Measurements from ENCODE around the gene GIPC1. TPM values are rescaled to one million over a fixed set of nuclear protein-coding genes. Genes with fewer than 3 reads are reported as not detected.

GIPC1 gene
- total and polyA plus RNA-seq, 2 donors (not counting 1 experiment from before 2014, with no cell fraction given) = 57.3 to 129 TPM

DNA sequence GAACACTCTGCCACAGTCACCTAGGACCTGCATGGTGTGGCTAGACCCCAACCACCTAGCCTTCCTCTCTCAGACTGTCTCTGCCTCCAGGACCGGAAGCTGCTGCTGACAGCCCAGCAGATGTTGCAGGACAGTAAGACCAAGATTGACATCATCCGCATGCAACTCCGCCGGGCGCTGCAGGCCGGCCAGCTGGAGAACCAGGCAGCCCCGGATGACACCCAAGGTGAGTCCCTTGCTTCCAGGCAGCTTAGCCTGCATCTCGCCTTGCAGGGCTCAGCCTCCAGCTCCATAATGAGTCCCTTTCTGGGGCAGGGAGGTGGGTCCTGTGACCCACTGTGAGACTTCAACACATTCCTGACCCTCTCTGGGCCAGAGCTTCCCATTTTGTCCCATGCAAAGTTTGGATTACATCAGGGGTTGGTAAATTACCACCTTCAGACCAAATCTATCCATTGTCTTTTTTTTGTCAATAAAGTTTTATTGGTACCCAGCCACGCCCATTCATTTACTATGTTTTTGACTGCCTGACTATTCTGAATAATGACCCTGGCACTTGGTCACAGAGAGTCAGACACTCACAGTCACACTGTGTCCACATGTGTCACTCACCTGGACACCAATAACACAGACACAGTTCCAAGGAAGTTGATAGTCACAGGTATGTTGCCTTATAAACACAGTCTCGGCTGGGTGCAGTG lies 49.4 kb downstream of the GIPC1 start:
- H4K20me1 ChIP-seq (ENCODE audit: control insufficient read depth, extremely low read depth, insufficient read depth, low read length) = no peaks in the 10 kb centered on the region
- H3K4me3 ChIP-seq (replicated peaks in 1 of 4; ENCODE audit: control extremely low read depth in 1 of 4, insufficient read depth in 1 of 4, low read depth in 3 of 4, low read length in 4 of 4) = no peak overlapping the region
- H2AFZ ChIP-seq (ENCODE audit: low read length) = no peak overlapping the region
- no peak overlapping the region for H3K9ac ChIP-seq (ENCODE audit: insufficient read depth, low read length)
- DNase-seq (ENCODE audit: low read depth in 2 of 2) = no peak
- no peak for TF ChIP-seq EZH2 (IDR thresholded peaks at IDR 0.05; ENCODE audit: low read length, missing control alignments)
- TF ChIP-seq, protein P1, sequence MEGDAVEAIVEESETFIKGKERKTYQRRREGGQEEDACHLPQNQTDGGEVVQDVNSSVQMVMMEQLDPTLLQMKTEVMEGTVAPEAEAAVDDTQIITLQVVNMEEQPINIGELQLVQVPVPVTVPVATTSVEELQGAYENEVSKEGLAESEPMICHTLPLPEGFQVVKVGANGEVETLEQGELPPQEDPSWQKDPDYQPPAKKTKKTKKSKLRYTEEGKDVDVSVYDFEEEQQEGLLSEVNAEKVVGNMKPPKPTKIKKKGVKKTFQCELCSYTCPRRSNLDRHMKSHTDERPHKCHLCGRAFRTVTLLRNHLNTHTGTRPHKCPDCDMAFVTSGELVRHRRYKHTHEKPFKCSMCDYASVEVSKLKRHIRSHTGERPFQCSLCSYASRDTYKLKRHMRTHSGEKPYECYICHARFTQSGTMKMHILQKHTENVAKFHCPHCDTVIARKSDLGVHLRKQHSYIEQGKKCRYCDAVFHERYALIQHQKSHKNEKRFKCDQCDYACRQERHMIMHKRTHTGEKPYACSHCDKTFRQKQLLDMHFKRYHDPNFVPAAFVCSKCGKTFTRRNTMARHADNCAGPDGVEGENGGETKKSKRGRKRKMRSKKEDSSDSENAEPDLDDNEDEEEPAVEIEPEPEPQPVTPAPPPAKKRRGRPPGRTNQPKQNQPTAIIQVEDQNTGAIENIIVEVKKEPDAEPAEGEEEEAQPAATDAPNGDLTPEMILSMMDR (conservative IDR thresholded peaks at IDR 0.05 in 1 of 2, IDR thresholded peaks at IDR 0.05 in 1 of 2; ENCODE audit: low read depth in 1 of 2, low read length in 2 of 2) = no peak
- H3K4me2 ChIP-seq (ENCODE audit: extremely low read depth, insufficient read depth, low read length) = no peak overlapping the region
- peaks cover 37% of the 10 kb centered on the region for H3K36me3 ChIP-seq (ENCODE audit: control insufficient read depth, insufficient read depth, low read length)
- H3K27ac ChIP-seq (ENCODE audit: insufficient read depth, low read length) = no peak overlapping the region
- H3K79me2 ChIP-seq (ENCODE audit: control insufficient read depth, insufficient read depth, low read length) = no peaks in the 10 kb centered on the region
- no peaks in the 10 kb centered on the region for H3K4me1 ChIP-seq (ENCODE audit: control insufficient read depth, extremely low read depth, insufficient read depth, low read length)
- H3K9me3 ChIP-seq (ENCODE audit: control insufficient read depth, insufficient read depth, low read depth, low read length) = no peaks in the 10 kb centered on the region
- no peaks in the 10 kb centered on the region for H3K27me3 ChIP-seq (ENCODE audit: control insufficient read depth, insufficient read depth, low read length)

GRCh38 chr19:14443632-14444216 lies 52.2 kb downstream of the GIPC1 start:
- Histone ChIP-seq H3K4me3 (replicated peaks in 1 of 4; ENCODE audit: control extremely low read depth in 1 of 4, insufficient read depth in 1 of 4, low read depth in 3 of 4, low read length in 4 of 4) (no peak overlapping the region), H2AFZ (ENCODE audit: low read length) (no peak overlapping the region), H3K36me3 (ENCODE audit: control insufficient read depth, insufficient read depth, low read length) (peaks cover 28% of the 10 kb centered on the region), H3K27me3 (ENCODE audit: control insufficient read depth, insufficient read depth, low read length) (no peaks in the 10 kb centered on the region), H4K20me1 (ENCODE audit: control insufficient read depth, extremely low read depth, insufficient read depth, low read length) (no peaks in the 10 kb centered on the region), H3K9ac (ENCODE audit: insufficient read depth, low read length) (no peak overlapping the region), H3K4me2 (ENCODE audit: extremely low read depth, insufficient read depth, low read length) (no peak overlapping the region), H3K27ac (ENCODE audit: insufficient read depth, low read length) (no peak overlapping the region), H3K79me2 (ENCODE audit: control insufficient read depth, insufficient read depth, low read length) (peaks cover 12% of the 10 kb centered on the region), H3K4me1 (ENCODE audit: control insufficient read depth, extremely low read depth, insufficient read depth, low read length) (no peaks in the 10 kb centered on the region), H3K9me3 (ENCODE audit: control insufficient read depth, insufficient read depth, low read depth, low read length) (no peaks in the 10 kb centered on the region)
- TF ChIP-seq EZH2 (IDR thresholded peaks at IDR 0.05; ENCODE audit: low read length, missing control alignments) = no peak
- TF ChIP-seq, protein P1 (conservative IDR thresholded peaks at IDR 0.05 in 1 of 2, IDR thresholded peaks at IDR 0.05 in 1 of 2; ENCODE audit: low read depth in 1 of 2, low read length in 2 of 2) = no peak
- no peak for DNase-seq (ENCODE audit: low read depth in 2 of 2)

- peaks cover 28% of the 10 kb centered on the region for H3K36me3 ChIP-seq (ENCODE audit: control insufficient read depth, insufficient read depth, low read length)
- no peak overlapping the region for H2AFZ ChIP-seq (ENCODE audit: low read length)
- no peaks in the 10 kb centered on the region for H4K20me1 ChIP-seq (ENCODE audit: control insufficient read depth, extremely low read depth, insufficient read depth, low read length)
- H3K27me3 ChIP-seq (ENCODE audit: control insufficient read depth, insufficient read depth, low read length) = no peaks in the 10 kb centered on the region
- H3K4me2 ChIP-seq (ENCODE audit: extremely low read depth, insufficient read depth, low read length) = no peak overlapping the region
- no peaks in the 10 kb centered on the region for H3K4me1 ChIP-seq (ENCODE audit: control insufficient read depth, extremely low read depth, insufficient read depth, low read length)
- no peak overlapping the region for H3K9ac ChIP-seq (ENCODE audit: insufficient read depth, low read length)
- no peak overlapping the region for H3K4me3 ChIP-seq (replicated peaks in 1 of 4; ENCODE audit: control extremely low read depth in 1 of 4, insufficient read depth in 1 of 4, low read depth in 3 of 4, low read length in 4 of 4)
- TF ChIP-seq, protein P1 (conservative IDR thresholded peaks at IDR 0.05 in 1 of 2, IDR thresholded peaks at IDR 0.05 in 1 of 2; ENCODE audit: low read depth in 1 of 2, low read length in 2 of 2) = no peak
- TF ChIP-seq EZH2 (IDR thresholded peaks at IDR 0.05; ENCODE audit: low read length, missing control alignments) = no peak
- DNase-seq (ENCODE audit: low read depth in 2 of 2) = no peak
- H3K27ac ChIP-seq (ENCODE audit: insufficient read depth, low read length) = no peak overlapping the region
- no peaks in the 10 kb centered on the region for H3K9me3 ChIP-seq (ENCODE audit: control insufficient read depth, insufficient read depth, low read depth, low read length)
- H3K79me2 ChIP-seq (ENCODE audit: control insufficient read depth, insufficient read depth, low read length) = peaks cover 12% of the 10 kb centered on the region
These were observed 52.9 kb downstream of the GIPC1 start for GRCh38 chr19:14442891-14443631.
